ENCODE results near the gene PID1.

The PID1 gene

GRCh38 chr2:229059331-229060033, 211.6 kb downstream of the PID1 start:
- DNase-seq = no peak

DNA sequence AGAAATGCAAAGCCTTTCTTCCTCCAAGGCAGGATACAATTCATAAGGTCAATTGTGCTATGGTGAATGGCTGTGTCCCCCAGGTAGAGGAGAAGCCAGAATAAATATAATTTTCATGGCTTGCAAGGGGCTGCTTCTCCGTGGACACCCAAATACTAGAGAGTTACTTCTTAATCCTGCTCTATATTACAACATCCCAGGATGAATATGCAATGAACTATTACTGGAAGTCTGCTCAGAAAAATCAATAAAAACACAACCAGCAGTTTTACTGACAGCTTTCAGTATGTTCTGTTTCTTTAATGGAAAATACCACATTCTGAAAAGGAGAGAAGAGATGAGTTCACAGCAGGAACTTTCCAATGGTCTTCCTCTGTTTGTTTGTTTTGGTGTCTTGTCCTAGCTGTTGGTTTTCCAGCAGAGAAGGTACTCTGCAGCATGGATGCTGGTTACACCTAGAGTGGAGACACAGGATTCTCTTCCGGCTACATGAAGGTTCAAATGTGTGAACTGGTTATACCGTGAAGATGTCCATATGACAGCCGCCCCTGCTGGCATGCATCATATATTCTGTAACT, 213.0 kb downstream of the PID1 start:
- no peak for DNase-seq

- no peak for DNase-seq
Measured at GRCh38 chr2:229054311-229054710, 216.8 kb downstream of the PID1 start.

DNA sequence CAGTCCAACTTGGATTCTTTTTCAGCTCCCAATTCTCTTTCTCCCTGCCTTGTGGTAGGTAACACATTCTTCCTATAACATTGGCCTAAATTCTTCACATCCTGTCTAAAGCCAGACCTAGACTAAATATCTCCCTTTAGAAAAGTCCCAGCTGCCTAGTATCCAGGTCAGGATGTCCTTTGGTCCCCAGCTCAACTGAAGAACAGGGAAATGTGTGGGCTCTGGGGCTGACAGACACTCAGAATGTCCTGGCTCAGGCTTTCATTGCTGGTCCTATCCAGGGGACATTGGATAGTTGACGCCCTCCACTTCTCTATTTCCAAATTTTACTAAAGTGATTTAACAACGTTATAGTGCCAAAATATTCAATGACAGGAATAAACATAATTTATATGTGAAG, 219.3 kb downstream of the PID1 start:
- DNase-seq = no peak

- DNase-seq = no peak
Measured at GRCh38 chr2:229050133-229050532, 221.0 kb downstream of the PID1 start.

- DNase-seq = no peak
Measured at GRCh38 chr2:229048134-229048533, 223.0 kb downstream of the PID1 start.

- DNase-seq = no peak
Measured at GRCh38 chr2:229045671-229046070, 225.4 kb downstream of the PID1 start.

GRCh38 chr2:229044581-229044980, 226.5 kb downstream of the PID1 start:
- DNase-seq = no peak

GRCh38 chr2:229043681-229044080, 227.4 kb downstream of the PID1 start:
- no peak for DNase-seq

GRCh38 chr2:229042349-229042748, 228.7 kb downstream of the PID1 start:
- no peak for DNase-seq

GRCh38 chr2:229041691-229042090, 229.4 kb downstream of the PID1 start:
- no peak for DNase-seq

DNA sequence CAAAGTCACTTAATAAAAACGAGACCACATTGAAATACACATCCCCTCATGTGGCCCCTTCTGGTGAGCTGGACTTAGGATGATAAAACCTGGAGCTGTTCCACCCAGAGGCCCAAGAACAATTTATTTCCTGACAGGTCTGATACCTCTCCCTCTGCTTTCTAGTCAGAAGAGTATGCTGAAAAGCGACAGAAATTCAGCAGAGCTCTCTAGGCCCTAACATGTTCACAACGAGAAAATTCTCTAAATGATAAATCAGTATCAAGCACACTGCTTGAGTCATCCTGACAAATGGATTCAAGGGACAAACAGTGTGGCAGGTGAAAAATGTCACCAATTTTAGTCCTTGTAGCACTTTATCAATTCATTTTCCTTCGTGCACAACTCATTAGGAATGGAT, 233.5 kb downstream of the PID1 start:
- no peak for DNase-seq

DNA sequence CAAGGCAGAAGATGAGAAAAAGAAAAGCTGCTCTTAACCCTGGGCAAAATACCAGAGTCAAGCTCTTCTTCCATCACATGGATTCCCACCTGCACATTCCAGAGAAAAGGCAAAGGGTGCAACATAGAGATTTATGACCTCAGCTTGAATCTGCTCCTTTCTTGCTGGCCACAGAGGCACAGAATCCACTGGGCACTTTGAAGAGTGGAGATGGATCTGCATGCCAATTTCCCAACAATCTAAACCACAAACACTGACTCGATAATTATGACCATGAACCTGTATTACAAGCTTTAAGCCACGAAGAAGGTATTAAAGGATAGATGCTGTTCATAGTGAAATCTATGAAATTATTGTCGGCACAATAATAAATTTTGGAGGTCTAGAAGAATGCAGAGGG, 237.3 kb downstream of the PID1 start:
- no peak for DNase-seq

- no peak for DNase-seq
Measured at GRCh38 chr2:229032608-229033234, 238.4 kb downstream of the PID1 start.

- no peak for DNase-seq
Measured at GRCh38 chr2:229027353-229028105, 243.6 kb downstream of the PID1 start.

GRCh38 chr2:229025653-229026052, 245.4 kb downstream of the PID1 start:
- DNase-seq = no peak

DNA sequence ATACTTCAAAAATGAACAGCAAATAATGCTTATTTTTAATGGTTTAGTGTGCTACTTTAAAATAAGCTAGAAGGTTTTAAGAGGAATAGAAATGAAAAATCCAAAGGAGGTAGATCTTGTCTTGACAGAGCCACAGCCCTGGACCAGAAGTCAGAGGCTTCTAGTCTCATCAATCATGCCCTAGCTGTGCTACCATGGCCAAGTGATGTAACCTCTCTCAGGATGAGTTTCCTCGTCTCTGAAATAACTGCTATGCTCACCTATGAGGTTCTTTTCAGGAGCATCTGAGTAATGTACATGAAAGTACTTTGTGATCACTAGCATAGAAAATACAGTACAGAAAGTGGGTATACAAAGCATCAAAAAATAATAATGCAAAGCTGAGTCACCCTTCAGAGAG, 248.4 kb downstream of the PID1 start:
- DNase-seq = no peak

DNA sequence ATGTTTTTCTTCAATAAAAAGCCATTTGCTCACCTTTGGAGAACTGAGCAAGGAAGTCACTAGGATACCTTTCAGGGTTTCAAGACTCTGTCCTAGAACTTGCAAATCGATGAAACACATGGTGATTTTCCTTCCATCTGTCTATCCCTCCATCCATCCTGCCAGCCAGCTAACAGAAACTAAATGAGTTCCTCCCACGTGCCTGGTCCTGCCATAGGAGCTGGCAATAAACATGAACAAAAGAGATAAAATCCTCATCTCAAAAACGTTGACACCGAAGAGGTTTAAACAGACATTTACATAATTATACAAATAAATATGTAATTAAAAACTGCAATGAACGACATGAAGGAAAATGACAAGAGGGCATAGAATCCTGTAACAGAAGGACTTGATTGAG, 249.0 kb downstream of the PID1 start:
- DNase-seq = no peak

DNA sequence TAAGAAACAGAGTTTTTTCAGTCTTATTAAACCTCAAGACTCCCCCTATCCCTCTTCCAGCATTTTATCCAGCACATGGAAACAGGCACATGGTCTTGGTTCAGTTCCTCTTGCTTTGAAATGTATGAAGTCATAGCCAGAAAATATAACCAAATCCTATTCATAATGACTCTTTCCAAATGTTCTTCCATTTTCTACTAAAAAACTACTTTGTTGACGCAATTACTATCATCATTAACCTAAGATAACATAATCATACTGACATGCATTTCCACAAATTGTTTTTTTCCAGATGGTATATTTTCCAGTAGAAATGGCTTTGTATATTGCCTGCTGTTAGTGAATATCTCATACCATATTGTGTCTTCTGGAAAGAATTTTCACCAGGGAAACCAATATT, 261.3 kb downstream of the PID1 start:
- DNase-seq = no peak

DNA sequence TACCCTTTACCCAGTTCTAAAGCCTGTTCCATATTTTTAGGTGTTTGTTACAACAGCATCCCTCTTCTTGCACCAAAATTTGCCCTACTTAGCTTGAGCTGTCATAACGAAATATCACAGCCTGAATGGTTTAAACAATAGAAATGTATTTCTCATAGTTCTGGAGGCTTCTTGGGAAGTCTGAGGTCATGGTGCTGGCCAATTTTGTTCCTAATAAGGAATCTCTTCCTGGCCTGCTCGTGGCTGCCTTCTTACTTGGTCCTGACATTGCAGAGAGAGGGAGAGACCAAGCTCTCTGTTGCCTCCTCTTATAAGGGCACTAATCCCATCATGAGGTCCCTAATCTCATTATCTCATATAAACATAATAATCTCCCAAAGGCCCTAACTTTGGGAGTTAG, 267.8 kb downstream of the PID1 start:
- no peak for DNase-seq

GRCh38 chr2:229001196-229001595, 269.9 kb downstream of the PID1 start:
- no peak for DNase-seq

DNA sequence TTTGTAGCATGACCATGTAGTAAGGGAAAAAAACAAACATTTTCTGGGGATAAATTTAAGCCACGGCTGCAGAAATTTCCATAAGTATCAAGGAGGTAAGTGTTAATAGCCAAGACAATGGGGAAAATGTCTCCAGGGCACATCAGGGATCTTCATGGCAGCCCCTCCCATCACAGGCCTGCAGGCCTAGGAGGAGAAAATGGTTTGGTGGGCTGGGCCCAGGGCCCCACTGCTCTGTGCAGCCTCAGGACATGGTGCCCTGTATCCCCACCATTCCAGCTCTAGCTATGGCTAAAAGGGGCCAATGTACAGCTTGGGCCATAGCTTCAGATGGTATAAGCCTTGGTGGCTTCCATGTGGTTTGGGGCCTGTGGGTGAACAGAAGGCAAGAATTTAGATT, 271.8 kb downstream of the PID1 start:
- DNase-seq = no peak

- no peak for DNase-seq
Measured at GRCh38 chr2:228988786-228989185, 282.3 kb downstream of the PID1 start.

Data from activated CD4-positive, alpha-beta T cell treated with anti-CD3 and anti-CD28 coated beads, Interleukin-2, Interleukin-6, amounts not matched to agents 100 ng/mL and 50 ng/mL, durations not matched to agents 16 hours and 8 hours (primary cell).